GM18498 (cell line): ENCODE results near the gene CUBN.
"Not testable (repeated sequence)": the region's sequence is repeated elsewhere in the genome, so short reads cannot be mapped to it uniquely, and the experiment has no call there.

ENCODE experiments used
- ATAC-seq: cut with Tn5 transposase; IDR thresholded peaks from one replicate; pipeline ENCODE4 v1.9.1; 2021; ENCODE audit warnings: mild to moderate bottlenecking, moderate library complexity; ENCODE audit not compliant: unreplicated experiment

CUBN gene

GRCh38 chr10:17141504-17142229, 12.1 kb upstream of the CUBN start:
- no peak for ATAC-seq

GRCh38 chr10:17140386-17140761, 10.8 kb upstream of the CUBN start:
- no peak for ATAC-seq

GRCh38 chr10:17138460-17139042, 8.9 kb upstream of the CUBN start:
- no peak for ATAC-seq

GRCh38 chr10:17134737-17135260, 5.2 kb upstream of the CUBN start:
- ATAC-seq: no peak

- ATAC-seq: no peak
Observed at GRCh38 chr10:17134282-17134681, 4.7 kb upstream of the CUBN start.

- no peak for ATAC-seq
Observed at GRCh38 chr10:17128261-17128660, 1.4 kb downstream of the CUBN start.

- ATAC-seq: no peak
Observed at GRCh38 chr10:17126327-17126726, 3.3 kb downstream of the CUBN start.

GRCh38 chr10:17125206-17125893, 4.3 kb downstream of the CUBN start:
- no peak for ATAC-seq

- no peak for ATAC-seq
Observed at GRCh38 chr10:17123961-17124360, 5.7 kb downstream of the CUBN start.

- no peak for ATAC-seq
Observed at GRCh38 chr10:17122726-17123661, 6.6 kb downstream of the CUBN start.

- no peak for ATAC-seq
Observed at GRCh38 chr10:17122052-17122451, 7.6 kb downstream of the CUBN start.

GRCh38 chr10:17120694-17121093, 8.9 kb downstream of the CUBN start:
- no peak for ATAC-seq

- ATAC-seq: no peak
Observed at GRCh38 chr10:17119845-17120244, 9.8 kb downstream of the CUBN start.

- no peak for ATAC-seq
Observed at GRCh38 chr10:17116193-17116592, 13.4 kb downstream of the CUBN start.

- no peak for ATAC-seq
Observed at GRCh38 chr10:17115683-17116082, 13.9 kb downstream of the CUBN start.

GRCh38 chr10:17114878-17115444, 14.7 kb downstream of the CUBN start:
- not testable (repeated sequence) for ATAC-seq

GRCh38 chr10:17113889-17114540, 15.6 kb downstream of the CUBN start:
- ATAC-seq: no peak

GRCh38 chr10:17113346-17113745, 16.3 kb downstream of the CUBN start:
- ATAC-seq: no peak

GRCh38 chr10:17112566-17112965, 17.0 kb downstream of the CUBN start:
- no peak for ATAC-seq
